ENCODE results near the gene ORMDL1. TPM values are rescaled to one million over a fixed set of nuclear protein-coding genes. Genes with fewer than 3 reads are reported as not detected.
A peak's percentile ranks its signal among the peaks of the same experiment; 100 is the strongest.

The ORMDL1 gene
- polyA plus RNA-seq, 1 donor (not counting 4 experiments of a cell fraction or from before 2014, with no cell fraction given), result 86.2 TPM

- no peak for DNase-seq (ENCODE audit: low read depth, low spot score)
- Histone ChIP-seq H3K4me1 (ENCODE audit: control insufficient read depth, extremely low read depth, insufficient read depth, low read length) (no peaks in the 10 kb centered on the region), H3K9me3 (ENCODE audit: control insufficient read depth, low read depth, low read length) (no peaks in the 10 kb centered on the region), H3K27ac (ENCODE audit: control insufficient read depth, insufficient read depth, low read length) (no peak overlapping the region), H4K20me1 (ENCODE audit: control insufficient read depth, extremely low read depth, insufficient read depth, low read length) (no peaks in the 10 kb centered on the region), H3K9ac (ENCODE audit: control insufficient read depth, extremely low read depth, insufficient read depth, low read length) (no peak overlapping the region), H2AFZ (ENCODE audit: control insufficient read depth, low read length) (no peak overlapping the region), H3K27me3 (ENCODE audit: control insufficient read depth, extremely low read depth, insufficient read depth, low read length) (no peaks in the 10 kb centered on the region), H3K4me3 (ENCODE audit: control insufficient read depth in 2 of 3, extremely low read depth in 1 of 3, insufficient read depth in 2 of 3, low read depth in 1 of 3, low read length in 3 of 3) (no peak overlapping the region), H3K9me1 (ENCODE audit: control insufficient read depth, extremely low read depth, insufficient read depth, low read length) (no peaks in the 10 kb centered on the region), H3K4me2 (ENCODE audit: control insufficient read depth, extremely low read depth, insufficient read depth, low read depth, low read length) (no peak overlapping the region), H3K79me2 (ENCODE audit: control insufficient read depth, insufficient read depth, low read length) (no peaks in the 10 kb centered on the region), H3K36me3 (ENCODE audit: control insufficient read depth in 2 of 2, extremely low read depth in 1 of 2, insufficient read depth in 2 of 2, low read length in 2 of 2) (peaks cover 2 to 8% of the 10 kb centered on the region in 2 experiments)
- dilution Hi-C loops (cut with MboI; ENCODE audit: extremely low pct_ligation_motif_present, low sequenced_read_pairs), result no loop called here
- peak; percentile 65 to 78 (median 67) for TF ChIP-seq CTCF (optimal IDR thresholded peaks at IDR 0.05 in 1 of 3, IDR thresholded peaks at IDR 0.05 in 1 of 3, conservative IDR thresholded peaks at IDR 0.05 in 1 of 3; ENCODE audit: extremely low read depth in 1 of 3, insufficient read depth in 2 of 3, low read length in 3 of 3)
- no peak for TF ChIP-seq EZH2 (IDR thresholded peaks at IDR 0.05; ENCODE audit: low read length)
- peak; percentile 56 for FAIRE-seq
Measured at GRCh38 chr2:189751080-189751658, 33.0 kb downstream of the ORMDL1 start.

GRCh38 chr2:189729430-189729829, 54.7 kb downstream of the ORMDL1 start:
- no peaks in the 10 kb centered on the region for H3K9me1 ChIP-seq (ENCODE audit: control insufficient read depth, extremely low read depth, insufficient read depth, low read length)
- no peak overlapping the region for H3K9ac ChIP-seq (ENCODE audit: control insufficient read depth, extremely low read depth, insufficient read depth, low read length)
- H3K27me3 ChIP-seq (ENCODE audit: control insufficient read depth, extremely low read depth, insufficient read depth, low read length), result no peaks in the 10 kb centered on the region
- H3K4me1 ChIP-seq (ENCODE audit: control insufficient read depth, extremely low read depth, insufficient read depth, low read length), result no peaks in the 10 kb centered on the region
- no peak overlapping the region for H2AFZ ChIP-seq (ENCODE audit: control insufficient read depth, low read length)
- TF ChIP-seq CTCF (optimal IDR thresholded peaks at IDR 0.05 in 1 of 3, IDR thresholded peaks at IDR 0.05 in 1 of 3, conservative IDR thresholded peaks at IDR 0.05 in 1 of 3; ENCODE audit: extremely low read depth in 1 of 3, insufficient read depth in 2 of 3, low read length in 3 of 3) (no peak), EZH2 (IDR thresholded peaks at IDR 0.05; ENCODE audit: low read length) (no peak)
- no peaks in the 10 kb centered on the region for H3K36me3 ChIP-seq (ENCODE audit: control insufficient read depth in 2 of 2, extremely low read depth in 1 of 2, insufficient read depth in 2 of 2, low read length in 2 of 2)
- H3K79me2 ChIP-seq (ENCODE audit: control insufficient read depth, insufficient read depth, low read length), result no peaks in the 10 kb centered on the region
- no peak overlapping the region for H3K27ac ChIP-seq (ENCODE audit: control insufficient read depth, insufficient read depth, low read length)
- DNase-seq (ENCODE audit: low read depth, low spot score), result no peak
- no peak overlapping the region for H3K4me3 ChIP-seq (ENCODE audit: control insufficient read depth in 2 of 3, extremely low read depth in 1 of 3, insufficient read depth in 2 of 3, low read depth in 1 of 3, low read length in 3 of 3)
- H3K9me3 ChIP-seq (ENCODE audit: control insufficient read depth, low read depth, low read length), result no peaks in the 10 kb centered on the region
- H3K4me2 ChIP-seq (ENCODE audit: control insufficient read depth, extremely low read depth, insufficient read depth, low read depth, low read length), result no peak overlapping the region
- dilution Hi-C loops (cut with MboI; ENCODE audit: extremely low pct_ligation_motif_present, low sequenced_read_pairs), result no loop called here
- no peak for FAIRE-seq
- no peaks in the 10 kb centered on the region for H4K20me1 ChIP-seq (ENCODE audit: control insufficient read depth, extremely low read depth, insufficient read depth, low read length)

Data from keratinocyte (primary cell).